Testis (tissue), 3 donors: Measurements from ENCODE around the gene PIK3R2. TPM values are rescaled to one million over a fixed set of nuclear protein-coding genes. Genes with fewer than 3 reads are reported as not detected.

Experiments
- DNase-seq: peaks from one replicate; pipeline ENCODE4 v3.0.0-alpha.2; 2019
- H3K27ac ChIP-seq, 2 donors: fragments of 200-600 bp; sonication (generic); one replicate each; pipeline ENCODE4 v1.5.1; 2019
- H3K27me3 ChIP-seq: fragments of 200-600 bp; sonication (generic); one replicate; pipeline ENCODE4 v1.5.1; 2019
- H3K36me3 ChIP-seq: fragments of 200-600 bp; sonication (generic); one replicate; pipeline ENCODE4 v1.5.1; 2017; ENCODE audit warnings: low read depth; ENCODE audit errors: missing control alignments
- H3K4me1 ChIP-seq: fragments of 200-600 bp; sonication (generic); one replicate; pipeline ENCODE4 v1.5.1; 2019
- H3K4me3 ChIP-seq, 2 donors: fragments of 200-600 bp; sonication (generic); one replicate each; pipeline ENCODE4 v1.5.1; 2017 to 2019
- H3K9me3 ChIP-seq: fragments of 200-600 bp; sonication (generic); one replicate; pipeline ENCODE4 v1.5.1; 2017
- CTCF ChIP-seq, 3 experiments: fragments of 450-650 bp in 2 of 3; fragments of 200-600 bp in 1 of 3; sonication (generic) in 1 of 3; IDR thresholded peaks; one replicate each; pipeline ENCODE4 v1.5.1; 2016 to 2019; ENCODE audit warnings: antibody characterized with exemption in 3 of 3, mild to moderate bottlenecking in 2 of 3, moderate library complexity in 1 of 3
- POLR2A ChIP-seq: fragments of 450-650 bp; IDR thresholded peaks from one replicate; pipeline ENCODE4 v1.6.1; 2017; ENCODE audit warnings: antibody characterized with exemption, mild to moderate bottlenecking, moderate library complexity
- WGBS, 2 donors: methylation state at CpG; one replicate each; pipeline ENCODE4 v1.1.5; 2018; 5-methylcytosine and 5-hydroxymethylcytosine counted together
- intact Hi-C: fragments of 100-400 bp; cut with DNase I; formaldehyde crosslinking; loops from one replicate; pipeline ENCODE4 v1.15.1; 2023; ENCODE audit warnings: low total_unique reads
- polyA plus RNA-seq: library from polyadenylated mRNA; stranded (reverse); fragments of 350-450 nt; fragmentation: Illumina TruSeq; extraction: RNeasy Lipid Tissue Mini Kit (QIAGEN cat#74804); gene quantifications from one replicate; pipeline ENCODE4 v1.2.3, GENCODE V29; 2014; ENCODE audit warnings: low read depth, low replicate concordance; ENCODE audit not compliant: insufficient read depth
- total RNA-seq, 2 donors: library from RNA; depleted of rRNA; stranded (reverse); fragments of >200 nt; gene quantifications; one replicate each; pipeline ENCODE4 v1.2.3, GENCODE V29; 2016

The PIK3R2 gene
- total and polyA plus RNA-seq, 3 donors from 2014 or later, result 21.0 to 94.3 (median 87.6) TPM

GRCh38 chr19:18183529-18183928 lies 30.6 kb downstream of the PIK3R2 start:
- no peak for DNase-seq
- H3K27me3 ChIP-seq, result no peaks in the 10 kb centered on the region
- H3K27ac ChIP-seq, result no peak overlapping the region
- intact Hi-C loops, result no loop called here
- H3K9me3 ChIP-seq, result no peaks in the 10 kb centered on the region
- H3K4me1 ChIP-seq, result no peaks in the 10 kb centered on the region
- TF ChIP-seq CTCF (IDR thresholded peaks at IDR 0.05), result no peak
- no peak overlapping the region for H3K4me3 ChIP-seq
- H3K36me3 ChIP-seq, result no peaks in the 10 kb centered on the region

GRCh38 chr19:18185538-18185937 lies 32.6 kb downstream of the PIK3R2 start:
- H3K27me3 ChIP-seq, result no peaks in the 10 kb centered on the region

GRCh38 chr19:18190278-18190677 lies 37.3 kb downstream of the PIK3R2 start:
- Histone ChIP-seq H3K4me3 (no peak overlapping the region), H3K27me3 (no peaks in the 10 kb centered on the region), H3K36me3 (no peaks in the 10 kb centered on the region), H3K27ac (no peak overlapping the region), H3K9me3 (no peaks in the 10 kb centered on the region), H3K4me1 (peaks cover 15% of the 10 kb centered on the region)
- 64 to 79% methylated on average over 4 of the region's 4 CpGs for WGBS, 2 donors
- DNase-seq, result no peak
- TF ChIP-seq CTCF (IDR thresholded peaks at IDR 0.05) (no peak), POLR2A (no peak)
- intact Hi-C loops, result no loop called here

More at GRCh38 chr19:18185538-18185937, 32.6 kb downstream of the PIK3R2 start:
- Histone ChIP-seq H3K4me1 (no peaks in the 10 kb centered on the region), H3K27ac (no peak overlapping the region), H3K4me3 (no peak overlapping the region), H3K9me3 (no peaks in the 10 kb centered on the region), H3K36me3 (no peaks in the 10 kb centered on the region)
- intact Hi-C loops, result no loop called here
- DNase-seq, result no peak
- TF ChIP-seq POLR2A (no peak), CTCF (IDR thresholded peaks at IDR 0.05) (no peak)
- 72 to 73% methylated on average over 6 of the region's 6 CpGs for WGBS, 2 donors

DNA sequence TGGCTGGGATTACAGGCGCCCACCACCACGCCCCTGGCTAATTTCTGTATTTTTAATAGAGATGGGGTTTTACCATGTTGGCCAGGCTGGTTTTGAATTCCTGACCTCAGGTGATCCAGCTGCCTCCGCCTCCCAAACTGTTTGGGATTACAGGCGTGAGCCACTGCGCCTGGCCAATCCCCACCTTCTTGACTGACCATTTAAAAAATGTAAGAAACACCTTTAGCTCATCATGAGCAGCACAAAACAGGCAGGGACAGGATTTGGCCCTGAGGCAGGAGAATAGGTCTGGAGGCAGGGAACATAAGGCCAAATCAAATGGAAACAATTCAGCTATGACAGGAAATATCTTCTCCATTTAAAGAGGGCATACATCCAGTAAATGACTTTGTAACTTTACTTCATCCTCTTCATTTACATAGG lies 38.7 kb downstream of the PIK3R2 start:
- H3K27me3 ChIP-seq, result no peaks in the 10 kb centered on the region
- intact Hi-C loops, result no loop called here
- no peaks in the 10 kb centered on the region for H3K9me3 ChIP-seq
- no peak for DNase-seq
- peak overlapping the region in 1 of 2 donors; percentile 83 for H3K4me3 ChIP-seq
- peaks cover 15% of the 10 kb centered on the region for H3K4me1 ChIP-seq
- WGBS, 2 donors, result 33 to 46% methylated on average over 5 of the region's 5 CpGs
- H3K27ac ChIP-seq, result peak overlapping the region; percentile 90 to 98
- TF ChIP-seq POLR2A (no peak), CTCF (IDR thresholded peaks at IDR 0.05) (peak in 1 of 3 experiments; percentile 28)
- H3K36me3 ChIP-seq, result no peaks in the 10 kb centered on the region

- Histone ChIP-seq H3K27me3 (no peaks in the 10 kb centered on the region), H3K27ac (peak within 1 kb of the TSS; percentile 90 to 98), H3K36me3 (no peaks in the 10 kb centered on the region), H3K4me3 (peak within 1 kb of the TSS; percentile 63 to 83), H3K4me1 (peaks cover 15% of the 10 kb centered on the region), H3K9me3 (no peaks in the 10 kb centered on the region)
- 0% methylated on average over 23 to 64 of the region's 74 CpGs for WGBS, 2 donors
- DNase-seq, result peak; percentile 100
- intact Hi-C loops, result no loop called here
- TF ChIP-seq POLR2A (peak; percentile 66), CTCF (IDR thresholded peaks at IDR 0.05) (peak in 1 of 3 experiments; percentile 21)
Measured at GRCh38 chr19:18192673-18193387, 39.9 kb downstream of the PIK3R2 start, which contains the start of gene MPV17L2. Gene MPV17L2 (plus strand): TSS chr19:18193218. CDS start chr19:18193282, 64 bp downstream.
